ENCODE results near the gene HNRNPA1.

HNRNPA1 gene

DNA sequence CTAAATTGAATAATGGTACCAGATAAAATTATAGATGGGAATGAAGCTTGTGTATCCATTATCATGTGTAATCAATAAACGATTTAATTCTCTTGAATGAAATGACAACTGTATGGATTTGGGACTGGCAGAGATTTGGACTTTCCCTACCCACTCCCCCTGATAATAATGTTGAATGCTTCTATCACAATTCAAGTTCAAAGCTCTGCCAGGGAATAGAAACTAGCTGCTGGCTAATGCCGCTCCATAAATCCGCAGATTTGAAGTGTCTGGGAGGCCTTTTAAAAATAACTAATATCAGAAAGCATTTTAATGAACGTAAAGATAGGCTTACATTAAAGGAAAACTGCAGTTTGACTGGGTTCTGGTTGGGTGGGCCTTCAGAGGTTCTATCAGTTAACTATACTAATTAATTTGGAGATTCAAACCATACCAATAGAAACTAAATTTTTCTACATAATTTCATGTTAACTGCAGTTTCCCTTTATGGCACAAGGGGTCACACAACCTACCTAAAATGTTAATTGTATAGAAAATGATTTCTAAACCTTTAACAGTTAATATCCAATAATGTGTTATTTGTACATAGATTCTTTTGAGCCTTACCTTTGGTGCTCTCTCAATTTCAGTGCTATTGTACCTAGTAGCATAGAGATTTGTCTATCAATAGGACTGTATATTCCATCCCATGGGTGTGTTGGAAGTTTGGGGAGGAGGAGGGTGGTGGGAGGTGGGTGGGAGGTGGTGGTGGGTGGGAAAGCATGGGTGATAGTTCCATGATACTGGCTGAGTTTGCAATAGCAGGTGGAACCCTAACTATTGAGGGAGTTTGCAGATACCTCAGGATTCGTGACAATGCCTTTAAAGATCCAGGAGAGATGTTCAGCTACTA, 4.9 kb downstream of the HNRNPA1 start:
- TF ChIP-seq ZNF274 (IDR thresholded peaks at IDR 0.05; ENCODE audit: low read length) (no peak), ZNF274 (tag by site-specific recombination; IDR thresholded peaks at IDR 0.05; ENCODE audit: borderline replicate concordance) (no peak), ZNF654 (tag by site-specific recombination; IDR thresholded peaks at IDR 0.05; ENCODE audit: low read depth) (no peak), ZIC2 (tag by site-specific recombination; IDR thresholded peaks at IDR 0.05) (no peak), ZNF555 (tag by site-specific recombination; conservative IDR thresholded peaks at IDR 0.05) (no peak), ZFP41 (tag by site-specific recombination; IDR thresholded peaks at IDR 0.05; ENCODE audit: borderline replicate concordance) (no peak), ZNF658 (tag by site-specific recombination; IDR thresholded peaks at IDR 0.05) (no peak), ZFHX2 (tag by site-specific recombination; conservative IDR thresholded peaks at IDR 0.05) (peak; percentile 73), EGR2 (tag by site-specific recombination; IDR thresholded peaks at IDR 0.05; ENCODE audit: low read depth) (peak; percentile 69)
- TF ChIP-seq, protein P1, sequence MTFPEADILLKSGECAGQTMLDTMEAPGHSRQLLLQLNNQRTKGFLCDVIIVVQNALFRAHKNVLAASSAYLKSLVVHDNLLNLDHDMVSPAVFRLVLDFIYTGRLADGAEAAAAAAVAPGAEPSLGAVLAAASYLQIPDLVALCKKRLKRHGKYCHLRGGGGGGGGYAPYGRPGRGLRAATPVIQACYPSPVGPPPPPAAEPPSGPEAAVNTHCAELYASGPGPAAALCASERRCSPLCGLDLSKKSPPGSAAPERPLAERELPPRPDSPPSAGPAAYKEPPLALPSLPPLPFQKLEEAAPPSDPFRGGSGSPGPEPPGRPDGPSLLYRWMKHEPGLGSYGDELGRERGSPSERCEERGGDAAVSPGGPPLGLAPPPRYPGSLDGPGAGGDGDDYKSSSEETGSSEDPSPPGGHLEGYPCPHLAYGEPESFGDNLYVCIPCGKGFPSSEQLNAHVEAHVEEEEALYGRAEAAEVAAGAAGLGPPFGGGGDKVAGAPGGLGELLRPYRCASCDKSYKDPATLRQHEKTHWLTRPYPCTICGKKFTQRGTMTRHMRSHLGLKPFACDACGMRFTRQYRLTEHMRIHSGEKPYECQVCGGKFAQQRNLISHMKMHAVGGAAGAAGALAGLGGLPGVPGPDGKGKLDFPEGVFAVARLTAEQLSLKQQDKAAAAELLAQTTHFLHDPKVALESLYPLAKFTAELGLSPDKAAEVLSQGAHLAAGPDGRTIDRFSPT (tag by site-specific recombination; IDR thresholded peaks at IDR 0.05), result no peak
- TF ChIP-seq, protein P2, sequence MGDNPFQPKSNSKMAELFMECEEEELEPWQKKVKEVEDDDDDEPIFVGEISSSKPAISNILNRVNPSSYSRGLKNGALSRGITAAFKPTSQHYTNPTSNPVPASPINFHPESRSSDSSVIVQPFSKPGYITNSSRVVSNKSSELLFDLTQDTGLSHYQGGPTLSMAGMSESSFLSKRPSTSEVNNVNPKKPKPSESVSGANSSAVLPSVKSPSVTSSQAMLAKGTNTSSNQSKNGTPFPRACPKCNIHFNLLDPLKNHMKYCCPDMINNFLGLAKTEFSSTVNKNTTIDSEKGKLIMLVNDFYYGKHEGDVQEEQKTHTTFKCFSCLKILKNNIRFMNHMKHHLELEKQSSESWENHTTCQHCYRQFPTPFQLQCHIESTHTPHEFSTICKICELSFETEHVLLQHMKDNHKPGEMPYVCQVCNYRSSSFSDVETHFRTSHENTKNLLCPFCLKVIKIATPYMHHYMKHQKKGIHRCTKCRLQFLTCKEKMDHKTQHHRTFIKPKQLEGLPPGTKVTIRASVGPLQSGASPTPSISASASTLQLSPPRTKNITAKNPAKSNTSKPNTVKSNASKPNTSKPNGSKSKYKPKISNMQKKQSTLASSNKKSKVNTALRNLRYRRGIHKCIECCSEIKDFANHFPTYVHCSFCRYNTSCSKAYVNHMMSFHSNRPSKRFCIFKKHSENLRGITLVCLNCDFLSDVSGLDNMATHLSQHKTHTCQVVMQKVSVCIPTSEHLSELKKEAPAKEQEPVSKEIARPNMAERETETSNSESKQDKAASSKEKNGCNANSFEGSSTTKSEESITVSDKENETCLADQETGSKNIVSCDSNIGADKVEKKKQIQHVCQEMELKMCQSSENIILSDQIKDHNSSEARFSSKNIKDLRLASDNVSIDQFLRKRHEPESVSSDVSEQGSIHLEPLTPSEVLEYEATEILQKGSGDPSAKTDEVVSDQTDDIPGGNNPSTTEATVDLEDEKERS (tag by site-specific recombination; IDR thresholded peaks at IDR 0.05), result no peak
- CTCF ChIA-PET, result interaction anchor here (1.6 to 3.7 kb wide), 7 partner anchors 10 to 94 kb away, joined by 8 to 27 read pairs (median 10); no protein-coding TSS in a partner anchor
- no peak overlapping the region for H3K27ac ChIP-seq (ENCODE audit: extremely low read depth, low read depth, low read length)
- POLR2A ChIA-PET, result interaction anchor here (1.3 to 2.5 kb wide), 10 partner anchors 9 to 68 kb away, joined by 4 to 27 read pairs (median 8); partner anchors contain the start of gene COPZ1
- H3K4me1 ChIP-seq (ENCODE audit: control insufficient read depth, insufficient read depth, low read length), result peaks cover 7% of the 10 kb centered on the region
- peaks cover 53 to 72% of the 10 kb centered on the region in 2 experiments for H3K36me3 ChIP-seq (ENCODE audit: control insufficient read depth in 2 of 2, insufficient read depth in 1 of 2, low read length in 2 of 2)
- no peaks in the 10 kb centered on the region for H3K9me3 ChIP-seq (ENCODE audit: control insufficient read depth, insufficient read depth, low read depth, low read length)
- no peak overlapping the region for H3K4me3 ChIP-seq (ENCODE audit: low read depth, low read length)

DNA sequence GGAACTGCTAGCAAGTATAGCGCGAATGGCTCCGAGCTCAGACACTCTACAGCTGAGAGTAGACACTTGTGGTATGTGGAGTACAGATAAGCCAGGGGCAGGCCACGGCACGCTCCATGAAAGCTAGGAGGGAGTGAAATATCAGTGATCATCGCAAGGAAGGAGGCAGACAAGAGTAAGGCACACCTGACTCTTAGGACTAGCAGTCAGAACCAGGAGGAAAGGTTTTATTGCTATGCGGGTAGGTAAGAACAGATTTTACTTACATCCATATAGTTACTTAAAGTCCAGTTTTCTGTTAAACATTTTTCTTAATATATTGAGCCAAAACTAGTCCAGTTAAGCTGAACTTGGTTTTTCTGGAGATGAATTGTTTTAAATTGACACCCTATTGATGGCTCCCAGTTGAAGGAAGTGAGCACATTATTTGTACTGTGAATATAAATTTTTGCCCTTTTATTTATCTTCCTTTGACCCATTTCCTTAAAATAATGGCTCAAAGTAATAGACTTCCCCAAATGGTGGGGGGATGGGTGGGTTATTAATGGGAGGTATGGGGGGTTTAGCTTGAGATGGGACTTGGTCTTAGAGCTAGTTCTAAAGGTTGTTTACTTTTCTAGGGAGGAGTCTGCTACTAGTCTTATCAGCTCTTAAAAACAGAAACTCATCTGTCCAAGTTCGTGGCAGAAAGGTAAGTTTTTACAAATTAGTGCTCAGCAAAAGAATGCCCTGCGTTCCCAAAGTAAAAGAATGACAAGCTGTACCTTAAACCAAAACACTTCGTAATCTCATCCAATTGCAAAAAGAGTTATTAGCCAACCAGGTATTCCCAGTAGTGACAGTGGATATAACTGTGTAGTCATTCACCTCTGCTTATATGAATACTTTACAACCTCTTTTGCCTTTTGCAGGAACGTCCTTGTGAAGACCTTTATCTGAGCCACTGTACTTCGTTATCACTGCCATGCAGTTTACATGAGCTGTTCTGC, 5.8 kb downstream of the HNRNPA1 start:
- CTCF ChIA-PET, result interaction anchor here (0.9 to 3.7 kb wide), 11 partner anchors 9 to 93 kb away, joined by 3 to 27 read pairs (median 8); partner anchors contain the start of gene NFE2
- POLR2A ChIA-PET, result interaction anchor here (0.6 to 2.5 kb wide), 21 partner anchors 9 to 102 kb away, joined by 3 to 27 read pairs (median 4); partner anchors contain the start of genes COPZ1, NFE2 and SMUG1
- H3K4me3 ChIP-seq (ENCODE audit: low read depth, low read length), result no peak overlapping the region
- H3K27ac ChIP-seq (ENCODE audit: extremely low read depth, low read depth, low read length), result no peak overlapping the region
- H3K36me3 ChIP-seq (ENCODE audit: control insufficient read depth in 2 of 2, insufficient read depth in 1 of 2, low read length in 2 of 2), result peaks cover 53 to 66% of the 10 kb centered on the region in 2 experiments
- H3K9me3 ChIP-seq (ENCODE audit: control insufficient read depth, insufficient read depth, low read depth, low read length), result no peaks in the 10 kb centered on the region
- peaks cover 7% of the 10 kb centered on the region for H3K4me1 ChIP-seq (ENCODE audit: control insufficient read depth, insufficient read depth, low read length)
- TF ChIP-seq ZBTB17 (tag by site-specific recombination; IDR thresholded peaks at IDR 0.05), result peak; percentile 97
- TF ChIP-seq SCRT1 (tag by site-specific recombination; IDR thresholded peaks at IDR 0.05; ENCODE audit: borderline replicate concordance), result peak; percentile 91
- TF ChIP-seq ZNF426 (tag by site-specific recombination; IDR thresholded peaks at IDR 0.05), result no peak
- no peak for TF ChIP-seq ZNF350 (tag by site-specific recombination; IDR thresholded peaks at IDR 0.05)
- TF ChIP-seq ZNF658 (tag by site-specific recombination; IDR thresholded peaks at IDR 0.05), result no peak
- peak; percentile 85 for TF ChIP-seq SCRT2 (tag by site-specific recombination; IDR thresholded peaks at IDR 0.05)
- TF ChIP-seq, protein P3, sequence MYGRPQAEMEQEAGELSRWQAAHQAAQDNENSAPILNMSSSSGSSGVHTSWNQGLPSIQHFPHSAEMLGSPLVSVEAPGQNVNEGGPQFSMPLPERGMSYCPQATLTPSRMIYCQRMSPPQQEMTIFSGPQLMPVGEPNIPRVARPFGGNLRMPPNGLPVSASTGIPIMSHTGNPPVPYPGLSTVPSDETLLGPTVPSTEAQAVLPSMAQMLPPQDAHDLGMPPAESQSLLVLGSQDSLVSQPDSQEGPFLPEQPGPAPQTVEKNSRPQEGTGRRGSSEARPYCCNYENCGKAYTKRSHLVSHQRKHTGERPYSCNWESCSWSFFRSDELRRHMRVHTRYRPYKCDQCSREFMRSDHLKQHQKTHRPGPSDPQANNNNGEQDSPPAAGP (tag by site-specific recombination; IDR thresholded peaks at IDR 0.05), result peak; percentile 48; the same call in 1 of the 2 replicates
- TF ChIP-seq ZEB2 (tag by site-specific recombination; IDR thresholded peaks at IDR 0.05), result peak; percentile 20; the same call in 1 of the 2 replicates
- no peak for TF ChIP-seq ZNF366 (tag by site-specific recombination; conservative IDR thresholded peaks at IDR 0.05)
- 0 out of 2 replicates have a peak, but pooled peaks have one; percentile 17 for TF ChIP-seq GLIS1 (tag by site-specific recombination; IDR thresholded peaks at IDR 0.05)
- TF ChIP-seq, protein P4, sequence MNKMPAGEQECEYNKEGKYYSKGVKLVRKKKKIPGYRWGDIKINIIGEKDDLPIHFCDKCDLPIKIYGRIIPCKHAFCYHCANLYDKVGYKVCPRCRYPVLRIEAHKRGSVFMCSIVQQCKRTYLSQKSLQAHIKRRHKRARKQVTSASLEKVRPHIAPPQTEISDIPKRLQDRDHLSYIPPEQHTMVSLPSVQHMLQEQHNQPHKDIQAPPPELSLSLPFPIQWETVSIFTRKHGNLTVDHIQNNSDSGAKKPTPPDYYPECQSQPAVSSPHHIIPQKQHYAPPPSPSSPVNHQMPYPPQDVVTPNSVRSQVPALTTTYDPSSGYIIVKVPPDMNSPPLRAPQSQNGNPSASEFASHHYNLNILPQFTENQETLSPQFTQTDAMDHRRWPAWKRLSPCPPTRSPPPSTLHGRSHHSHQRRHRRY (tag by site-specific recombination; IDR thresholded peaks at IDR 0.05), result no peak
- 0 out of 2 replicates have a peak, but pooled peaks have one; percentile 45 for TF ChIP-seq SP7 (tag by site-specific recombination; IDR thresholded peaks at IDR 0.05)
- 0 out of 2 replicates have a peak, but pooled peaks have one; percentile 37 for TF ChIP-seq ZNF24 (tag by site-specific recombination; IDR thresholded peaks at IDR 0.05)

Measured in HEK293 (cell line).